Small intestine (tissue), 7 donors: Measurements from ENCODE around the gene RCOR3. TPM values are rescaled to one million over a fixed set of nuclear protein-coding genes. Genes with fewer than 3 reads are reported as not detected.

Experiments
- DNase-seq, 2 donors: peaks; one replicate each; pipeline versions ENCODE4 v3.0.0 to v3.0.0-alpha.2; 2013
- FAIRE-seq: peaks from 2 replicates; lab custom pipeline; 2012; peaks lifted over from hg19 to GRCh38; lab: Jason Lieb, UNC
- H3K27ac ChIP-seq, 3 donors: one replicate each; pipeline ENCODE4 v1.5.1; 2013; ENCODE audit warnings: low read length in 2 of 3, mild to moderate bottlenecking in 2 of 3, control low read depth in 1 of 3, inconsistent platforms in 1 of 3, low read depth in 1 of 3, moderate library complexity in 1 of 3
- H3K27me3 ChIP-seq, 3 donors: one replicate each; pipeline ENCODE4 v1.6.1; 2013; ENCODE audit warnings: low read length in 3 of 3, inconsistent platforms in 1 of 3; ENCODE audit not compliant: control insufficient read depth in 3 of 3, insufficient read depth in 3 of 3
- H3K36me3 ChIP-seq, 3 donors: one replicate each; pipeline ENCODE4 v1.6.1; 2013; ENCODE audit warnings: low read length in 3 of 3, inconsistent platforms in 1 of 3, low read depth in 1 of 3, mild to moderate bottlenecking in 1 of 3, moderate library complexity in 1 of 3; ENCODE audit not compliant: control insufficient read depth in 3 of 3, insufficient read depth in 2 of 3
- H3K4me1 ChIP-seq, 3 donors: one replicate each; pipeline ENCODE4 v1.6.1; 2013; ENCODE audit warnings: low read length in 2 of 3, inconsistent platforms in 1 of 3, low read depth in 1 of 3, mild to moderate bottlenecking in 1 of 3, moderate library complexity in 1 of 3; ENCODE audit not compliant: control insufficient read depth in 3 of 3, insufficient read depth in 2 of 3
- H3K4me3 ChIP-seq, 3 donors: one replicate each; pipeline ENCODE4 v1.5.1; 2013; ENCODE audit warnings: low read length in 3 of 3, control low read depth in 1 of 3, inconsistent platforms in 1 of 3, low read depth in 1 of 3, mild to moderate bottlenecking in 1 of 3, moderate library complexity in 1 of 3
- H3K9me3 ChIP-seq, 2 donors: one replicate each; pipeline ENCODE4 v1.6.1; 2013; ENCODE audit warnings: low read depth in 1 of 2, low read length in 1 of 2; ENCODE audit not compliant: control insufficient read depth in 2 of 2, insufficient read depth in 1 of 2
- WGBS, 3 donors: extraction: QIAGEN DNeasy Blood & Tissue Kit; methylation state at CpG; one replicate each; pipeline ENCODE4 v1.1.7; 2013; 5-methylcytosine and 5-hydroxymethylcytosine counted together
- polyA plus RNA-seq, 4 donors: library from polyadenylated mRNA; stranded (reverse) in 3 of 4; unstranded in 1 of 4; fragments of 200-250 nt in 3 of 4; fragments of 120-200 nt in 1 of 4; gene quantifications; one replicate each; pipeline versions ENCODE4 v1.2.1 to v1.2.3, GENCODE V29; 2013
- donor health status: healthy with polysubstance abuse.
- donor health status: control.
- donor health status: control.
- donor health status: Bipolar disorder and iron deficiency.
- donor health status: healthy.

The RCOR3 gene
- polyA plus RNA-seq, 4 donors = 17.8 to 66.4 (median 30.3) TPM

- no peaks in the 10 kb centered on the region for H3K36me3 ChIP-seq
- H3K4me3 ChIP-seq = no peak overlapping the region
- peaks cover 0 to 5% (median 0%) of the 10 kb centered on the region in 3 donors for H3K4me1 ChIP-seq
- no peak overlapping the region for H3K27ac ChIP-seq
- DNase-seq = peak; percentile 78 to 81
- H3K9me3 ChIP-seq = no peaks in the 10 kb centered on the region
- no peaks in the 10 kb centered on the region for H3K27me3 ChIP-seq
- WGBS, 3 donors = 20 to 26% (median 23%) methylated on average over 9 of the region's 9 CpGs
- no peak for FAIRE-seq
Measured at GRCh38 chr1:211323156-211324063, 64.2 kb downstream of the RCOR3 start.

GRCh38 chr1:211324992-211325775, 66.0 kb downstream of the RCOR3 start:
- H3K4me1 ChIP-seq = peaks cover 0 to 5% (median 3%) of the 10 kb centered on the region in 3 donors
- no peak for FAIRE-seq
- H3K4me3 ChIP-seq = no peak overlapping the region
- no peaks in the 10 kb centered on the region for H3K9me3 ChIP-seq
- H3K36me3 ChIP-seq = peaks cover 0 to 3% (median 0%) of the 10 kb centered on the region in 3 donors
- WGBS, 3 donors = 69 to 87% (median 74%) methylated on average over 12 of the region's 12 CpGs
- no peak for DNase-seq
- H3K27me3 ChIP-seq = no peaks in the 10 kb centered on the region
- no peak overlapping the region for H3K27ac ChIP-seq

- WGBS, 3 donors = 65 to 78% (median 70%) methylated on average over 8 of the region's 8 CpGs
- H3K36me3 ChIP-seq = peaks cover 0 to 3% (median 0%) of the 10 kb centered on the region in 3 donors
- peak overlapping the region in 2 of 3 donors; percentile 5 to 89 for H3K27ac ChIP-seq
- no peaks in the 10 kb centered on the region for H3K27me3 ChIP-seq
- no peak for DNase-seq
- no peaks in the 10 kb centered on the region for H3K9me3 ChIP-seq
- FAIRE-seq = no peak
- H3K4me3 ChIP-seq = peak overlapping the region in 2 of 3 donors; percentile 65 to 70
- peaks cover 0 to 7% (median 5%) of the 10 kb centered on the region in 3 donors for H3K4me1 ChIP-seq
Measured at GRCh38 chr1:211326140-211326527, 67.0 kb downstream of the RCOR3 start.

- no peaks in the 10 kb centered on the region for H3K27me3 ChIP-seq
- peaks cover 0 to 3% (median 0%) of the 10 kb centered on the region in 3 donors for H3K36me3 ChIP-seq
- DNase-seq (peak; percentile 55 to 81), FAIRE-seq (no peak)
- peak within 1 kb of the TSS; percentile 65 to 92 (median 70) for H3K4me3 ChIP-seq
- peak within 1 kb of the TSS; percentile 23 to 89 (median 52) for H3K27ac ChIP-seq
- WGBS, 3 donors = 0 to 1% (median 0%) methylated on average over 65 to 91 of the region's 91 CpGs
- H3K4me1 ChIP-seq = peaks cover 0 to 8% (median 5%) of the 10 kb centered on the region in 3 donors
- H3K9me3 ChIP-seq = no peaks in the 10 kb centered on the region
Measured at GRCh38 chr1:211326528-211327345, 67.6 kb downstream of the RCOR3 start, which contains the start of gene TRAF5. TRAF5 (plus strand) TSS chr1:211326833; CDS start chr1:211353240, 26,407 bp downstream.

GRCh38 chr1:211327346-211327921, 68.3 kb downstream of the RCOR3 start:
- FAIRE-seq (no peak), DNase-seq (peak; percentile 51 to 64)
- Histone ChIP-seq H3K9me3 (no peaks in the 10 kb centered on the region), H3K36me3 (peaks cover 0 to 3% (median 0%) of the 10 kb centered on the region in 3 donors), H3K4me3 (peak overlapping the region; percentile 65 to 92 (median 70)), H3K27ac (peak overlapping the region; percentile 23 to 89 (median 52)), H3K27me3 (no peaks in the 10 kb centered on the region), H3K4me1 (peaks cover 0 to 14% (median 12%) of the 10 kb centered on the region in 3 donors)
- WGBS, 3 donors = 2 to 6% (median 3%) methylated on average over 16 of the region's 16 CpGs

- Histone ChIP-seq H3K4me1 (peaks cover 0 to 16% (median 13%) of the 10 kb centered on the region in 3 donors), H3K27me3 (no peaks in the 10 kb centered on the region), H3K27ac (peak overlapping the region in 2 of 3 donors; percentile 62 to 89), H3K9me3 (no peaks in the 10 kb centered on the region), H3K36me3 (peaks cover 0 to 3% (median 0%) of the 10 kb centered on the region in 3 donors), H3K4me3 (peak overlapping the region in 1 of 3 donors; percentile 65)
- no peak for FAIRE-seq
- DNase-seq = no peak
- WGBS, 3 donors = 45 to 77% (median 51%) methylated on average over 11 of the region's 11 CpGs
Measured at GRCh38 chr1:211328084-211328694, 69.0 kb downstream of the RCOR3 start.

- 45 to 77% (median 52%) methylated on average over 6 of the region's 6 CpGs for WGBS, 3 donors
- Histone ChIP-seq H3K9me3 (no peaks in the 10 kb centered on the region), H3K27ac (peak overlapping the region in 1 of 3 donors; percentile 30), H3K4me1 (peaks cover 0 to 16% (median 14%) of the 10 kb centered on the region in 3 donors), H3K27me3 (no peaks in the 10 kb centered on the region), H3K36me3 (peaks cover 0 to 3% (median 0%) of the 10 kb centered on the region in 3 donors), H3K4me3 (no peak overlapping the region)
- FAIRE-seq (no peak), DNase-seq (no peak)
Measured at GRCh38 chr1:211328866-211329475, 69.8 kb downstream of the RCOR3 start.
